Activated T-cell treated with anti-CD3 and anti-CD28 coated beads, Interleukin-2, amount 50 U/mL, for 1 hour (primary cell): ENCODE data around the gene TSSK6.
A peak's percentile ranks its signal among the peaks of the same experiment; 100 is the strongest.

ENCODE experiments used
- DNase-seq: peaks from one replicate; pipeline ENCODE4 v3.0.0-alpha.2; 2020

TSSK6 gene

GRCh38 chr19:19502808-19503602 lies 12.3 kb downstream of the TSSK6 start:
- no peak for DNase-seq

GRCh38 chr19:19502281-19502680 lies 13.1 kb downstream of the TSSK6 start:
- DNase-seq = no peak

- DNase-seq = no peak
These were observed 13.6 kb downstream of the TSSK6 start for GRCh38 chr19:19501798-19502197.

GRCh38 chr19:19500975-19501644 lies 14.2 kb downstream of the TSSK6 start:
- DNase-seq = no peak

GRCh38 chr19:19499272-19499995 lies 15.9 kb downstream of the TSSK6 start:
- no peak for DNase-seq

- DNase-seq = no peak
These were observed 16.9 kb downstream of the TSSK6 start for GRCh38 chr19:19498255-19498991.

GRCh38 chr19:19495614-19496603 lies 19.4 kb downstream of the TSSK6 start:
- no peak for DNase-seq

GRCh38 chr19:19493841-19494546 lies 21.4 kb downstream of the TSSK6 start:
- DNase-seq = no peak

- DNase-seq = no peak
These were observed 23.2 kb downstream of the TSSK6 start for GRCh38 chr19:19492026-19492610.

GRCh38 chr19:19491321-19492025 lies 23.9 kb downstream of the TSSK6 start:
- no peak for DNase-seq

- DNase-seq = peak; percentile 81
These were observed 25.0 kb downstream of the TSSK6 start for GRCh38 chr19:19490214-19490968.

- no peak for DNase-seq
These were observed 25.5 kb downstream of the TSSK6 start for GRCh38 chr19:19489804-19490204.

GRCh38 chr19:19488875-19489690 lies 26.3 kb downstream of the TSSK6 start:
- peak; percentile 83 for DNase-seq

- no peak for DNase-seq
These were observed 27.1 kb downstream of the TSSK6 start for GRCh38 chr19:19487950-19488874.

- no peak for DNase-seq
These were observed 28.0 kb downstream of the TSSK6 start for GRCh38 chr19:19487077-19487949.
